MCF 10A (cell line): Measurements from ENCODE around the gene PIAS4. TPM values are rescaled to one million over a fixed set of nuclear protein-coding genes. Genes with fewer than 3 reads are reported as not detected.
A peak's percentile ranks its signal among the peaks of the same experiment; 100 is the strongest.
"Not testable (repeated sequence)": the region's sequence is repeated elsewhere in the genome, so short reads cannot be mapped to it uniquely, and the experiment has no call there.

ENCODE experiments used
- BruUV-seq: library from RNA; stranded (reverse); fragments of 400-500 nt; replicated peaks from 2 replicates; lab custom pipeline; 2021; lab: Mats Ljungman, UMichigan
- CTCF ChIA-PET: fragments of 300-600 bp; sonication (Branson Sonifier 250); formaldehyde crosslinking; extraction: SDS; loops from one replicate; lab custom pipeline; 2021; ENCODE audit warnings: antibody characterized with exemption, inconsistent platforms; lab: Yijun Ruan, JAX
- POLR2A ChIA-PET: fragments of 300-600, 350-650 bp; sonication (Branson Sonifier 250); formaldehyde crosslinking; extraction: SDS; loops from one replicate; lab custom pipeline; 2020; ENCODE audit warnings: antibody characterized with exemption, inconsistent platforms; lab: Yijun Ruan, JAX
- DNase-seq: peaks from one replicate; pipeline ENCODE4 v3.0.0-alpha.2; 2018; ENCODE audit not compliant: unreplicated experiment
- H3K27ac Mint-ChIP-seq: one replicate; pipeline ENCODE4 v1.8.0; 2022; ENCODE audit warnings: mild to moderate bottlenecking, low read depth, mixed read lengths; ENCODE audit not compliant: unreplicated experiment
- H3K27me3 Mint-ChIP-seq: one replicate; pipeline ENCODE4 v1.8.0; 2022; ENCODE audit warnings: mixed read lengths; ENCODE audit not compliant: insufficient read depth, unreplicated experiment
- H3K36me3 Mint-ChIP-seq: one replicate; pipeline ENCODE4 v1.8.0; 2022; ENCODE audit warnings: mild to moderate bottlenecking, moderate library complexity, mixed read lengths; ENCODE audit not compliant: insufficient read depth, unreplicated experiment
- H3K4me1 Mint-ChIP-seq: one replicate; pipeline ENCODE4 v1.8.0; 2022; ENCODE audit warnings: mixed read lengths; ENCODE audit not compliant: insufficient read depth, unreplicated experiment
- H3K4me3 Mint-ChIP-seq: one replicate; pipeline ENCODE4 v1.8.0; 2022; ENCODE audit warnings: mild to moderate bottlenecking, moderate library complexity, mixed read lengths; ENCODE audit not compliant: unreplicated experiment
- H3K9me3 Mint-ChIP-seq: one replicate; pipeline ENCODE4 v1.8.0; 2022; ENCODE audit warnings: mixed read lengths; ENCODE audit not compliant: unreplicated experiment
- intact Hi-C: fragments of 100-400 bp; cut with micrococcal nuclease; formaldehyde crosslinking; loops from 2 replicates; pipeline ENCODE4 v1.14.1; 2022
- total RNA-seq: library from RNA; stranded (reverse); gene quantifications from 2 replicates; pipeline ENCODE4 v1.2.3, GENCODE V29; 2022
- TF ChIP-seq, protein P1 (sequence below): fragments of 200-600 bp; IDR thresholded peaks from one replicate; pipeline ENCODE4 v1.8.0; 2022; ENCODE audit warnings: antibody characterized with exemption, mild to moderate bottlenecking; ENCODE audit not compliant: unreplicated experiment

The PIAS4 gene
- total RNA-seq, 1 experiment from 2014 or later: 15.1 TPM

DNA sequence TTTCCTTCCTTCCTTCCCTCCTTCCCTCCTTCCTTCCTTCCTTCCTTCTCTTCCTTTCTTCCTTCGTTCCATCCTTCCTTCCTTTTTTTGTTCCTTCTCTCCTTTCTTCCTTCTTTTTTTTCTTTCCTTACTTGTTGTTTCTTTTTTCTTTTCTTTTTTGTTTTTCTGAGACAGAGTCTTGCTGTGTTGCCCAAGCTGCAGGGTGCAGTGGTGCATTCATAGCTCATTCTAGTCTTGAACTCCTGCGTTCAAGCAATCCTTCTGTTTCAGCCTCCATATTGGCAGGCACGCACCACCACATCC is 16.8 kb upstream of the PIAS4 start:
- no peak for DNase-seq
- no TSS peak for BruUV-seq
- H3K4me3 Mint-ChIP-seq: peak overlapping the region; percentile 19
- H3K36me3 Mint-ChIP-seq: peaks cover 7% of the 10 kb centered on the region
- intact Hi-C loops: loop anchor here (2.0 kb wide), 1 partner anchor 16 kb away; the partner anchor contains the start of gene PIAS4
- no peaks in the 10 kb centered on the region for H3K27me3 Mint-ChIP-seq
- CTCF ChIA-PET: interaction anchor here (0.7 to 1.1 kb wide), 3 partner anchors 17 to 542 kb away, joined by 3 to 4 read pairs (median 4); partner anchors contain the start of gene PIAS4
- peaks cover 8% of the 10 kb centered on the region for H3K9me3 Mint-ChIP-seq
- H3K27ac Mint-ChIP-seq: no peak overlapping the region
- H3K4me1 Mint-ChIP-seq: peaks cover 10% of the 10 kb centered on the region
- TF ChIP-seq, protein P1, sequence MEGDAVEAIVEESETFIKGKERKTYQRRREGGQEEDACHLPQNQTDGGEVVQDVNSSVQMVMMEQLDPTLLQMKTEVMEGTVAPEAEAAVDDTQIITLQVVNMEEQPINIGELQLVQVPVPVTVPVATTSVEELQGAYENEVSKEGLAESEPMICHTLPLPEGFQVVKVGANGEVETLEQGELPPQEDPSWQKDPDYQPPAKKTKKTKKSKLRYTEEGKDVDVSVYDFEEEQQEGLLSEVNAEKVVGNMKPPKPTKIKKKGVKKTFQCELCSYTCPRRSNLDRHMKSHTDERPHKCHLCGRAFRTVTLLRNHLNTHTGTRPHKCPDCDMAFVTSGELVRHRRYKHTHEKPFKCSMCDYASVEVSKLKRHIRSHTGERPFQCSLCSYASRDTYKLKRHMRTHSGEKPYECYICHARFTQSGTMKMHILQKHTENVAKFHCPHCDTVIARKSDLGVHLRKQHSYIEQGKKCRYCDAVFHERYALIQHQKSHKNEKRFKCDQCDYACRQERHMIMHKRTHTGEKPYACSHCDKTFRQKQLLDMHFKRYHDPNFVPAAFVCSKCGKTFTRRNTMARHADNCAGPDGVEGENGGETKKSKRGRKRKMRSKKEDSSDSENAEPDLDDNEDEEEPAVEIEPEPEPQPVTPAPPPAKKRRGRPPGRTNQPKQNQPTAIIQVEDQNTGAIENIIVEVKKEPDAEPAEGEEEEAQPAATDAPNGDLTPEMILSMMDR: no peak
- POLR2A ChIA-PET: interaction anchor here (0.7 to 2.1 kb wide), 10 partner anchors 10 to 384 kb away, joined by 3 to 20 read pairs (median 6); partner anchors contain the start of genes APBA3, MRPL54 and PIAS4

DNA sequence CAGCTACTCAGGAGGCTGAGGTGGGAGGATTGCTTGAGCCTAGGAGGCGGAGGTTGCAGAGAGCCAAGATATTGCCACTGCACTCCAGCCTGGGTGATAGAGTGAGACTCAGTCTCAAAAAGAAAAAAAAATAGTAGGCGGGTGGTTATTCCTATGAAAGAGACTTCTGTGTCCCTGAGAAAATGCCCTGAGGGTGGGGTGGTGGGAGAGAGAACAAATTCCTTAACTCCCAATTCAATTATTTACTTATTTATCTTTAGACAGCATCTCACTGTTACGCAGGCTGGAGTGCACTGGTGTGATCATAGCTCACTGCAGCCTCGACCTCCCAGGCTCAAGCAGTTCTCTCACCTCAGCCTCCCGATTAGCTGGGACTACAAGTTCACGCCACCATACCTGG is 11.9 kb upstream of the PIAS4 start:
- TF ChIP-seq, protein P1: no peak
- no peaks in the 10 kb centered on the region for H3K4me1 Mint-ChIP-seq
- DNase-seq: no peak
- no peak overlapping the region for H3K27ac Mint-ChIP-seq
- no peaks in the 10 kb centered on the region for H3K27me3 Mint-ChIP-seq
- H3K4me3 Mint-ChIP-seq: no peak overlapping the region
- ChIA-PET CTCF (interaction anchor here (0.6 to 0.7 kb wide), 2 partner anchors 192 to 272 kb away, joined by 3 to 6 read pairs; no protein-coding TSS in a partner anchor), POLR2A (interaction anchor here (0.6 to 2.8 kb wide), 2 partner anchors 11 to 701 kb away, joined by 3 to 9 read pairs; no protein-coding TSS in a partner anchor)
- H3K36me3 Mint-ChIP-seq: peaks cover 5% of the 10 kb centered on the region
- peaks cover 5% of the 10 kb centered on the region for H3K9me3 Mint-ChIP-seq
- BruUV-seq: no TSS peak
- intact Hi-C loops: no loop called here

DNA sequence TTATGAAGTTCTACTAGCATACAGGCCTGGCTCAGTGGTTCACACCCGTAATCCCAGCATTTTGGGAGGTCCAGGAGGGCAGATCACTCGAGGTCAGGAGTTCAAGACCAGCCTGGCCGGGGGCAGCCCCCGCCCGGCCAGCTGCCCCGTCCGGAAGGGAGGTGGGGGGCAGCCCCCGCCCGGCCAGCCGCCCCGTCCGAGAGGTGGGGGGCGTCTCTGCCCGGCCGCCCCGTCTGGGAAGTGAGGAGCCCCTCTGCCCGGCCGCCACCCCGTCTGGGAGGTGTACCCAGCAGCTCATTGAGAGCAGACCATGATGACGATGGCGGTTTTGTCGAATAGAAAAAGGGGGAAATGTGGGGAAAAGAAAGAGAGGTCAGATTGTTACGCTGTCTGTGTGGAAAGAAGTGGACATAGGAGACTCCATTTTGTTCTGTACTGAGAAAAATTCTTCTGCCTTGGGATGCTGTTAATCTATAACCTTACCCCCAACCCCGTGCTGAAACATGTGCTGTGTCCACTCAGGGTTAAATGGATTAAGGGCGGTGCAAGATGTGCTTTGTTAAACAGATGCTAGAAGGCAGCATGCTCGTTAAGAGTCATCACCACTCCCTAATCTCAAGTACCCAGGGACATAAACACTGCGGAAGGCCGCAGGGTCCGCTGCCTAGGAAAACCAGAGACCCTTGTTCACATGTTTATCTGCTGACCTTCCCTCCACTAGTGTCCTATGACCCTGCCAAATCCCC is 8.7 kb upstream of the PIAS4 start:
- BruUV-seq, intact Hi-C loops, H3K27ac Mint-ChIP-seq, H3K36me3 Mint-ChIP-seq, H3K27me3 Mint-ChIP-seq, DNase-seq, H3K9me3 Mint-ChIP-seq, CTCF ChIA-PET, POLR2A ChIA-PET, H3K4me3 Mint-ChIP-seq, H3K4me1 Mint-ChIP-seq: not testable (repeated sequence)

DNA sequence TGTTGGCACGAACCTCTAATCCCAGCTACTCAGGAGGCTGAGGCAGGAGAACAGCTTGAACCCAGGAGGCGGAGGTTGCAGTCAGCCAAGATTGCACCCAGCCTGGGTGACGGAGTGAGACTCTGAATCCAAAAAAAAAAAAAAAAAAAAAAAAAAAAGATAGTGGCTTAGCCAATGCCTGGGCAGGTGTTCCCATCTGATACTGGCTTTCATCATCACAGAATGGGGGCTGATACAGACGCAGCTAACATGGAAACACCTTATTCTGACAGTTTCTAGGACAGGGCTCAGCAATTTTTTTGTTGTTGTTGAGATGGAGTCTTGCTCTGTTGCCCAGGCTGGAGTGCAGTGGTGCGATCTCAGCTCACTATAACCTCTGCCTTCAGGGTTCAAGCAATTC is 6.7 kb upstream of the PIAS4 start:
- H3K27ac Mint-ChIP-seq, H3K9me3 Mint-ChIP-seq, intact Hi-C loops, H3K36me3 Mint-ChIP-seq, H3K27me3 Mint-ChIP-seq, H3K4me1 Mint-ChIP-seq, BruUV-seq, H3K4me3 Mint-ChIP-seq, DNase-seq: not testable (repeated sequence)
- ChIA-PET POLR2A (interaction anchor here (0.8 to 1.7 kb wide), 2 partner anchors 10 to 17 kb away, joined by 4 to 5 read pairs; no protein-coding TSS in a partner anchor), CTCF (interaction anchor here (0.6 kb wide), 1 partner anchor 141 kb away, joined by 3 read pairs; no protein-coding TSS in a partner anchor)

DNA sequence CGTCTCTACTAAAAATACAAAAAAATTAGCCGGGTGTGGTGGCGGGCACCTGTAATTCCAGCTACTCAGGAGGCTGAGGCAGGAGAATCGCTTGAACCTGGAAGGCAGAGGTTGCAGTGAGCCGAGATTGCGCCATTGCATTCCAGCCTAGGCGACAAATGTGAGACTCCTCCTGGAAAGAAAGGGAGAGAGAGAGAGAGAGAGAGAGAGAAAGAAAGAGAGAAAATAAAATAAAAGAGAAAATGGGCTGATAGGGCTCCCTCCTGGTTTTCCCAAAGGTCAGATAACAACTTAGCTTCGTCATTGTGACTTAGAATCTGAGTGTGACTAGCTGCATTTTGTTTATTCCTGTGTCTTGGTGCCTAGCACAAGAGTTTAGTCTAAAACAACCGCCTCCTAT is 2.1 kb upstream of the PIAS4 start:
- CTCF ChIA-PET: interaction anchor here (0.7 to 1.8 kb wide), 2 partner anchors 18 to 20 kb away, joined by 3 to 5 read pairs; partner anchors contain the start of gene EEF2

More for the DNA sequence above, 2.1 kb upstream of the PIAS4 start:
- not testable (repeated sequence) for H3K9me3 Mint-ChIP-seq, H3K4me3 Mint-ChIP-seq, DNase-seq, BruUV-seq, H3K27me3 Mint-ChIP-seq, H3K27ac Mint-ChIP-seq, H3K36me3 Mint-ChIP-seq
- intact Hi-C loops: loop anchor here (5.0 kb wide), 1 partner anchor 47 kb away; no protein-coding TSS in a partner anchor
- H3K4me1 Mint-ChIP-seq: peaks cover 13% of the 10 kb centered on the region
- POLR2A ChIA-PET: interaction anchor here (0.5 to 4.8 kb wide), 8 partner anchors 9 to 466 kb away, joined by 3 to 46 read pairs (median 3); partner anchors contain the start of gene EEF2
